Measurements from ENCODE around the gene ABLIM2. TPM values are rescaled to one million over a fixed set of nuclear protein-coding genes. Genes with fewer than 3 reads are reported as not detected.

ABLIM2 gene
- total and polyA plus RNA-seq, 10 of the 15 experiments (the other 5 are each of a cell fraction or from before 2014, with no cell fraction given): 0.03 to 0.15 (median 0.05) TPM; not detected in 7

- no peak for TF ChIP-seq WRNIP1 (IDR thresholded peaks at IDR 0.05; ENCODE audit: borderline replicate concordance, low read depth, low read length)
- TF ChIP-seq, protein P1, sequence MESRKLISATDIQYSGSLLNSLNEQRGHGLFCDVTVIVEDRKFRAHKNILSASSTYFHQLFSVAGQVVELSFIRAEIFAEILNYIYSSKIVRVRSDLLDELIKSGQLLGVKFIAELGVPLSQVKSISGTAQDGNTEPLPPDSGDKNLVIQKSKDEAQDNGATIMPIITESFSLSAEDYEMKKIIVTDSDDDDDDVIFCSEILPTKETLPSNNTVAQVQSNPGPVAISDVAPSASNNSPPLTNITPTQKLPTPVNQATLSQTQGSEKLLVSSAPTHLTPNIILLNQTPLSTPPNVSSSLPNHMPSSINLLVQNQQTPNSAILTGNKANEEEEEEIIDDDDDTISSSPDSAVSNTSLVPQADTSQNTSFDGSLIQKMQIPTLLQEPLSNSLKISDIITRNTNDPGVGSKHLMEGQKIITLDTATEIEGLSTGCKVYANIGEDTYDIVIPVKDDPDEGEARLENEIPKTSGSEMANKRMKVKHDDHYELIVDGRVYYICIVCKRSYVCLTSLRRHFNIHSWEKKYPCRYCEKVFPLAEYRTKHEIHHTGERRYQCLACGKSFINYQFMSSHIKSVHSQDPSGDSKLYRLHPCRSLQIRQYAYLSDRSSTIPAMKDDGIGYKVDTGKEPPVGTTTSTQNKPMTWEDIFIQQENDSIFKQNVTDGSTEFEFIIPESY (IDR thresholded peaks at IDR 0.05): no peak
- no peak for TF ChIP-seq FOS (IDR thresholded peaks at IDR 0.05; ENCODE audit: borderline replicate concordance, extremely low read depth, insufficient read length)
- TF ChIP-seq MEF2A (IDR thresholded peaks at IDR 0.05; ENCODE audit: insufficient read depth, low read depth, low read length): no peak
- TF ChIP-seq PKNOX1 (IDR thresholded peaks at IDR 0.05): no peak
- TF ChIP-seq SREBF1 (IDR thresholded peaks at IDR 0.05; ENCODE audit: low read length): no peak
- TF ChIP-seq ZNF217 (IDR thresholded peaks at IDR 0.05): no peak
- TF ChIP-seq E2F4 (IDR thresholded peaks at IDR 0.05; ENCODE audit: low read depth, low read length): no peak
- TF ChIP-seq RFX5 (IDR thresholded peaks at IDR 0.05; ENCODE audit: low read depth, low read length): no peak
- TF ChIP-seq, protein P2, sequence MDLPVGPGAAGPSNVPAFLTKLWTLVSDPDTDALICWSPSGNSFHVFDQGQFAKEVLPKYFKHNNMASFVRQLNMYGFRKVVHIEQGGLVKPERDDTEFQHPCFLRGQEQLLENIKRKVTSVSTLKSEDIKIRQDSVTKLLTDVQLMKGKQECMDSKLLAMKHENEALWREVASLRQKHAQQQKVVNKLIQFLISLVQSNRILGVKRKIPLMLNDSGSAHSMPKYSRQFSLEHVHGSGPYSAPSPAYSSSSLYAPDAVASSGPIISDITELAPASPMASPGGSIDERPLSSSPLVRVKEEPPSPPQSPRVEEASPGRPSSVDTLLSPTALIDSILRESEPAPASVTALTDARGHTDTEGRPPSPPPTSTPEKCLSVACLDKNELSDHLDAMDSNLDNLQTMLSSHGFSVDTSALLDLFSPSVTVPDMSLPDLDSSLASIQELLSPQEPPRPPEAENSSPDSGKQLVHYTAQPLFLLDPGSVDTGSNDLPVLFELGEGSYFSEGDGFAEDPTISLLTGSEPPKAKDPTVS (IDR thresholded peaks at IDR 0.05; ENCODE audit: low read depth, low read length): no peak
- TF ChIP-seq JUND (IDR thresholded peaks at IDR 0.05; ENCODE audit: low read depth, low read length): no peak
- TF ChIP-seq ZSCAN29 (IDR thresholded peaks at IDR 0.05): no peak
- no peak for TF ChIP-seq MTA3 (IDR thresholded peaks at IDR 0.05; ENCODE audit: borderline replicate concordance, low read length)
- 0 out of 2 replicates have a peak, but pooled peaks have one; percentile 32 for TF ChIP-seq RB1 (IDR thresholded peaks at IDR 0.05; ENCODE audit: borderline replicate concordance)
- no peak for TF ChIP-seq PAX5 (IDR thresholded peaks at IDR 0.05; ENCODE audit: borderline replicate concordance, low read depth, low read length)
- no peak for TF ChIP-seq ZBTB11 (CRISPR knock-in tag; IDR thresholded peaks at IDR 0.05)
- 0 out of 2 replicates have a peak, but pooled peaks have one; percentile 42 for TF ChIP-seq MTA2 (IDR thresholded peaks at IDR 0.05; ENCODE audit: low read depth)
- TF ChIP-seq ZNF207 (IDR thresholded peaks at IDR 0.05; ENCODE audit: borderline replicate concordance): no peak
- TF ChIP-seq SMARCA5 (IDR thresholded peaks at IDR 0.05): no peak
- TF ChIP-seq CREM (IDR thresholded peaks at IDR 0.05; ENCODE audit: low read depth): peak; percentile 50; the same call in 1 of the 2 replicates
- 0 out of 2 replicates have a peak, but pooled peaks have one; percentile 13 for TF ChIP-seq TBL1XR1 (IDR thresholded peaks at IDR 0.05; ENCODE audit: low read depth, low read length)
- TF ChIP-seq SIN3A (IDR thresholded peaks at IDR 0.05; ENCODE audit: low read depth, low read length): no peak; the same call in 1 of the 2 replicates
- no peak for TF ChIP-seq HDAC2 (IDR thresholded peaks at IDR 0.05)
- no peak for TF ChIP-seq HDAC6 (IDR thresholded peaks at IDR 0.05; ENCODE audit: unreplicated experiment)
Measured at GRCh38 chr4:8201321-8201781, 42.7 kb upstream of the ABLIM2 start (continued).
